Measurements from ENCODE around the gene KCTD1. TPM values are rescaled to one million over a fixed set of nuclear protein-coding genes. Genes with fewer than 3 reads are reported as not detected.

KCTD1 gene
- total RNA-seq, 1 donor from 2014 or later, result 6.4 TPM

DNA sequence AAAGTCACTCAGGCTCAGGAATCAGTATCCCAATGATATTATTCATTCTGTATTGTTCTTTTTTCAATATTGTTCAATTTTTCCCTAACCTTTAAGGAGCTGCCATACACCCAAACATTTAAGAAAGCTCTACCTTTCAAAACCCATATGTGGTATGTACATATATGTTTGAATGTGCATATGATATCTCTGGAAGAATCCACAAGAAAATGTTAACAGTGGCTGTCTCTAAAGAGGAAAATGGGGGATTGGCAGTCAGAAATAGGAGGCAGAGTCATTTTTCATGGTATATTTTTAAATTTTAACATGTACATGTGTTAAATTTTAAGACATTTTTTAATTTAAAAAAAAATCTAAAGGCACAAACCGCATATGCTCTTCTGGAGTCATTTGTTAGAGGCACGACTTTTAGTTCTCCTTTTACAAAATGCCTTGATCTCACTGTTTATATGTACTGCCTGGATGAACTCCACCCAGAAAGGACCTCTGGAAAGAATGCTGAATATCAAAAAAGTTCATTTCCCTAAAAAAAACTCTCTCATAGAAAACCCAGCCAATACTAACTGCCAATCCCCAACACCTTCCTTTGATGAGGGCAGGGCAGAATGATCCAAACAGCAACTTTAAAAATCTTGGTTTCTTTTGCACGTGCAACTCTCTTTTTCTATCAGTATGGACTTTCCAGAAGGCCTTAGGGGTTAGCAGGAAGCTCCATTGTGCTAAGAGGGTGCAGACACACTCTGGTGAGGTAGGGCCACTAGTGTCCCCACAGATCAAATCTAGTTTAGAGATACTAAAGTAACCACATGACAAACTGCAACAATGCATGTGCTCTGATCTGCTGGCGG lies 23.6 kb downstream of the KCTD1 start:
- H3K36me3 ChIP-seq, result no peaks in the 10 kb centered on the region
- intact Hi-C loops (cut with micrococcal nuclease), result no loop called here
- DNase-seq, result no peak
- H3K27ac ChIP-seq (replicated peaks), result no peak overlapping the region
- TF ChIP-seq, protein P1, sequence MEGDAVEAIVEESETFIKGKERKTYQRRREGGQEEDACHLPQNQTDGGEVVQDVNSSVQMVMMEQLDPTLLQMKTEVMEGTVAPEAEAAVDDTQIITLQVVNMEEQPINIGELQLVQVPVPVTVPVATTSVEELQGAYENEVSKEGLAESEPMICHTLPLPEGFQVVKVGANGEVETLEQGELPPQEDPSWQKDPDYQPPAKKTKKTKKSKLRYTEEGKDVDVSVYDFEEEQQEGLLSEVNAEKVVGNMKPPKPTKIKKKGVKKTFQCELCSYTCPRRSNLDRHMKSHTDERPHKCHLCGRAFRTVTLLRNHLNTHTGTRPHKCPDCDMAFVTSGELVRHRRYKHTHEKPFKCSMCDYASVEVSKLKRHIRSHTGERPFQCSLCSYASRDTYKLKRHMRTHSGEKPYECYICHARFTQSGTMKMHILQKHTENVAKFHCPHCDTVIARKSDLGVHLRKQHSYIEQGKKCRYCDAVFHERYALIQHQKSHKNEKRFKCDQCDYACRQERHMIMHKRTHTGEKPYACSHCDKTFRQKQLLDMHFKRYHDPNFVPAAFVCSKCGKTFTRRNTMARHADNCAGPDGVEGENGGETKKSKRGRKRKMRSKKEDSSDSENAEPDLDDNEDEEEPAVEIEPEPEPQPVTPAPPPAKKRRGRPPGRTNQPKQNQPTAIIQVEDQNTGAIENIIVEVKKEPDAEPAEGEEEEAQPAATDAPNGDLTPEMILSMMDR (IDR thresholded peaks at IDR 0.05; ENCODE audit: borderline replicate concordance), result no peak
- H3K4me1 ChIP-seq, result peaks cover 22% of the 10 kb centered on the region
- H3K27me3 ChIP-seq (ENCODE audit: low read depth), result no peaks in the 10 kb centered on the region
- H3K4me3 ChIP-seq, result no peak overlapping the region
- H3K9me3 ChIP-seq (replicated peaks), result no peaks in the 10 kb centered on the region

DNA sequence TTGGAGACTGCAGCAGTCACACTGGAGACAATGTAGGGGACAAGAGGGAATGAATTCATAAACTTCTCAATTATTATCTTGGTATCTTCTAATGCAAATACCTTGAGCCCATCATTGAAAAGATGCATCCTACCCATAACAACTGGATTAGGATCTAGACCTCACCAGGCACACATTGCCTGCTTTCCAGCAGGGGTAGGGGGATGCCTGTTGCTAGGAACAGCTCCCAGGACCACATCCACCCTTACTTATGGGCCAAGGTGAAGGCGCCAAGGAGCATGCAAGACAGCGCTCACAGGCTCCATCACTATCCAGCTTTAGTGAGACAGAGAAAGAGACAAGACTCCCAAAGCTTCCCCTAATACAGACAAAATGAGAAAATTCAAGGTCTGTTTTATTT lies 24.4 kb downstream of the KCTD1 start:
- TF ChIP-seq, protein P1 (IDR thresholded peaks at IDR 0.05; ENCODE audit: borderline replicate concordance), result no peak
- Histone ChIP-seq H3K36me3 (no peaks in the 10 kb centered on the region), H3K27ac (replicated peaks) (no peak overlapping the region), H3K27me3 (ENCODE audit: low read depth) (no peaks in the 10 kb centered on the region), H3K9me3 (replicated peaks) (no peaks in the 10 kb centered on the region), H3K4me1 (peaks cover 24% of the 10 kb centered on the region), H3K4me3 (no peak overlapping the region)
- no peak for DNase-seq
- intact Hi-C loops (cut with micrococcal nuclease), result no loop called here

DNA sequence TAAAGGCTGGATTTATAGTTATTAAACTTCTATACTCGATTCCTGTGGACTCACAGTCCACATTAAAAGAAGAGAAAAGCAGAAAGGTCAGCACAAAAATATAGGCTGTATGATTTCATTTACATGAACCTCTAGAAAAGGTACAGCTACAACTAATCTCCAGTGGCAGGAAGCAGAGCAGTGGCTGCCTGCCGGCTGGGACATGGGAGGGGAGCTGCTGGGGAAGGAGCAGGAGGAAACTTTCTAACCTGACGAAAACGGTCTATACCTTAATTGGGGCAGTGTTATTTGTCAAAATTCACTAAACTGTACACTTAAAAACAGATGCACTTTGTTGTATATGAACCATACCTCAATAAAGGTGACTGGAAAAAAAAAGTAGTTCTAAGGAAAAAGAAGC lies 26.7 kb downstream of the KCTD1 start:
- H3K27me3 ChIP-seq (ENCODE audit: low read depth), result no peaks in the 10 kb centered on the region
- TF ChIP-seq, protein P1 (IDR thresholded peaks at IDR 0.05; ENCODE audit: borderline replicate concordance), result no peak
- no peaks in the 10 kb centered on the region for H3K36me3 ChIP-seq
- peaks cover 36% of the 10 kb centered on the region for H3K4me1 ChIP-seq
- no peak overlapping the region for H3K27ac ChIP-seq (replicated peaks)
- intact Hi-C loops (cut with micrococcal nuclease), result no loop called here
- no peaks in the 10 kb centered on the region for H3K9me3 ChIP-seq (replicated peaks)
- no peak for DNase-seq
- H3K4me3 ChIP-seq, result no peak overlapping the region

DNA sequence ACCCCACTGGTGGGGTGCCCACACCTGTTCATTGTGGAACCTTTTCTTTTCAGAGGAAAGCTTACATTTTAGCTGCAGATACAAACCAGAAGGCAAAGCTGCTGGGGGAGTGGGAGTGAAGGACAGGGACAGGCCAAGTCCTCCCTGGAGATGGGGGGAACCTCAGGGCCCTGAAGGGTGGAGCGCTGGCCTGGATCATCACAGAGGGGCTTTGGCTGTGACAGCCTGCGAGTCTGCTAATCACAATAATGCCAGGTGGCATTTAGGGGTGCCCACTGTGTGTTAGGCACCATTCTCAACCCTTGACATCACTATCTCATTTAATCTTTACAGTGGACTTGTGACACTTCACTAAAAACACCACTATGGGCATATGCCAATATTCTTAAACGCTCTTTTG lies 27.4 kb downstream of the KCTD1 start:
- H3K4me3 ChIP-seq, result no peak overlapping the region
- H3K27me3 ChIP-seq (ENCODE audit: low read depth), result no peaks in the 10 kb centered on the region
- no peak for DNase-seq
- H3K9me3 ChIP-seq (replicated peaks), result no peaks in the 10 kb centered on the region
- intact Hi-C loops (cut with micrococcal nuclease), result no loop called here
- H3K4me1 ChIP-seq, result peaks cover 42% of the 10 kb centered on the region
- no peaks in the 10 kb centered on the region for H3K36me3 ChIP-seq
- TF ChIP-seq, protein P1 (IDR thresholded peaks at IDR 0.05; ENCODE audit: borderline replicate concordance), result no peak
- no peak overlapping the region for H3K27ac ChIP-seq (replicated peaks)

DNA sequence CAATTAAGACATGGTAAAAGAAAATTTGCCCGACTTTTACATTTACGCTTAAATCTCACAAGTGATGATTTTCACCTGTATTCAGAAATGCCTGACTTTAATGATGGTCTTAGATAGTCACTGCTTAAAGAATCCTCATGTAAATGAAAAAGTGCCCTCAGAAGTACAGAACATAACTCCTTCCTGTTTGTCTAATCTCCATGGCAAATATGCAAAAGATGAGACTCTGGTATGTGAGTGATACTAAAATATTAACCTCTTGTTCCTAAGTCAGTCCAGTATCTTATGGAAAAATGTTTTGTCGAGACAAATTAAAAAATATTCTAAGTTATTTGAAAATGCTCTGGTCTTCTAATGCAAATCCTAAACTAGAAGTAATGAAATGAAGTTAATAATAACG lies 29.2 kb downstream of the KCTD1 start:
- H3K4me3 ChIP-seq, result no peak overlapping the region
- no peaks in the 10 kb centered on the region for H3K27me3 ChIP-seq (ENCODE audit: low read depth)
- DNase-seq, result no peak
- H3K4me1 ChIP-seq, result peaks cover 53% of the 10 kb centered on the region
- intact Hi-C loops (cut with micrococcal nuclease), result no loop called here
- no peak overlapping the region for H3K27ac ChIP-seq (replicated peaks)
- TF ChIP-seq, protein P1 (IDR thresholded peaks at IDR 0.05; ENCODE audit: borderline replicate concordance), result no peak
- H3K36me3 ChIP-seq, result no peaks in the 10 kb centered on the region
- H3K9me3 ChIP-seq (replicated peaks), result no peaks in the 10 kb centered on the region
